Measurements from ENCODE around the gene PCDHB9. TPM values are rescaled to one million over a fixed set of nuclear protein-coding genes. Genes with fewer than 3 reads are reported as not detected.
"Not testable (repeated sequence)": the region's sequence is repeated elsewhere in the genome, so short reads cannot be mapped to it uniquely, and the experiment has no call there.

The PCDHB9 gene
- total RNA-seq, 1 experiment from 2014 or later: 0.73 TPM

- H3K9ac ChIP-seq (ENCODE audit: low read length); H3F3A ChIP-seq (ENCODE audit: low read length, unreplicated experiment); intact Hi-C loops (cut with micrococcal nuclease); H3K27ac ChIP-seq (ENCODE audit: low read length); H3K9me3 ChIP-seq (ENCODE audit: low read length); H2AFZ ChIP-seq (ENCODE audit: low read length); H3K9me2 ChIP-seq (replicated peaks; ENCODE audit: low read length); H3K4me2 ChIP-seq (ENCODE audit: low read length); ATAC-seq; H3K79me2 ChIP-seq (ENCODE audit: low read length); H3K4me1 ChIP-seq (ENCODE audit: insufficient read depth, low read length); H3K27me3 ChIP-seq (ENCODE audit: low read length); H3K36me3 ChIP-seq (ENCODE audit: low read depth, low read length); POLR2A ChIA-PET (ENCODE audit: unreplicated experiment); H4K20me1 ChIP-seq (ENCODE audit: low read length); DNase-seq; CTCF ChIA-PET; H3K4me3 ChIP-seq (ENCODE audit: low read length); BruUV-seq (replicated peaks): not testable (repeated sequence)
Measured at GRCh38 chr5:141215504-141215903, 28.5 kb downstream of the PCDHB9 start.

GRCh38 chr5:141216035-141216434 is 29.1 kb downstream of the PCDHB9 start:
- H2AFZ ChIP-seq (ENCODE audit: low read length); H3K27ac ChIP-seq (ENCODE audit: low read length); H4K20me1 ChIP-seq (ENCODE audit: low read length); H3K4me1 ChIP-seq (ENCODE audit: insufficient read depth, low read length); H3K9ac ChIP-seq (ENCODE audit: low read length); H3K9me2 ChIP-seq (replicated peaks; ENCODE audit: low read length); H3K27me3 ChIP-seq (ENCODE audit: low read length); H3K4me3 ChIP-seq (ENCODE audit: low read length); CTCF ChIA-PET; H3F3A ChIP-seq (ENCODE audit: low read length, unreplicated experiment); H3K4me2 ChIP-seq (ENCODE audit: low read length); DNase-seq; H3K79me2 ChIP-seq (ENCODE audit: low read length); H3K9me3 ChIP-seq (ENCODE audit: low read length); ATAC-seq; POLR2A ChIA-PET (ENCODE audit: unreplicated experiment); H3K36me3 ChIP-seq (ENCODE audit: low read depth, low read length); BruUV-seq (replicated peaks); intact Hi-C loops (cut with micrococcal nuclease): not testable (repeated sequence)

GRCh38 chr5:141223112-141223783 is 36.3 kb downstream of the PCDHB9 start, which contains the start of gene PCDHB14:
PCDHB14 (plus strand) TSS chr5:141223343; CDS start chr5:141223506, 163 bp downstream.
- Histone ChIP-seq H3K9me2 (replicated peaks; ENCODE audit: low read length) (no peaks in the 10 kb centered on the region), H3K9ac (ENCODE audit: low read length) (no peak within 1 kb of the TSS), H3F3A (ENCODE audit: low read length, unreplicated experiment) (no peaks in the 10 kb centered on the region), H3K4me2 (ENCODE audit: low read length) (peak within 1 kb of the TSS; percentile 55), H3K79me2 (ENCODE audit: low read length) (no peaks in the 10 kb centered on the region), H3K4me3 (ENCODE audit: low read length) (peak within 1 kb of the TSS; percentile 52), H4K20me1 (ENCODE audit: low read length) (no peaks in the 10 kb centered on the region), H2AFZ (ENCODE audit: low read length) (peak within 1 kb of the TSS; percentile 61), H3K27ac (ENCODE audit: low read length) (no peak within 1 kb of the TSS), H3K27me3 (ENCODE audit: low read length) (no peaks in the 10 kb centered on the region), H3K9me3 (ENCODE audit: low read length) (peaks cover 7% of the 10 kb centered on the region; the same call in 1 of the 2 replicates), H3K4me1 (ENCODE audit: insufficient read depth, low read length) (no peaks in the 10 kb centered on the region), H3K36me3 (ENCODE audit: low read depth, low read length) (no peaks in the 10 kb centered on the region)
- TF ChIP-seq EZH2 (IDR thresholded peaks at IDR 0.05; ENCODE audit: low read length, unreplicated experiment) (no peak), EZH2phosphoT487 (IDR thresholded peaks at IDR 0.05; ENCODE audit: borderline replicate concordance, low read length) (no peak), CTCF (conservative IDR thresholded peaks at IDR 0.05; ENCODE audit: low read depth, low read length) (peak; percentile 47)
- BruUV-seq (replicated peaks): no TSS peak
- DNase-seq: peak; percentile 43
- ATAC-seq: no peak
- ChIA-PET POLR2A (ENCODE audit: unreplicated experiment) (no interaction called here), CTCF (no interaction called here)
- intact Hi-C loops (cut with micrococcal nuclease): no loop called here

DNA sequence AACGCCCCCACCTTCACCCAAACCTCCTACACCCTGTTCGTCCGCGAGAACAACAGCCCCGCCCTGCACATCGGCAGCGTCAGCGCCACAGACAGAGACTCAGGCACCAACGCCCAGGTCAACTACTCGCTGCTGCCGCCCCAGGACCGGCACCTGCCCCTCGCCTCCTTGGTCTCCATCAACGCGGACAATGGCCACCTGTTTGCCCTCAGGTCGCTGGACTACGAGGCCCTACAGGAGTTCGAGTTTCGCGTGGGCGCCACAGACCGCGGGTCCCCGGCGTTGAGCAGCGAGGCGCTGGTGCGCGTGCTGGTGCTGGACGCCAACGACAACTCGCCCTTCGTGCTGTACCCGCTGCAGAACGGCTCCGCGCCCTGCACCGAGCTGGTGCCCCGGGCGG is 37.9 kb downstream of the PCDHB9 start:
- intact Hi-C loops (cut with micrococcal nuclease); H3K36me3 ChIP-seq (ENCODE audit: low read depth, low read length); H3F3A ChIP-seq (ENCODE audit: low read length, unreplicated experiment); H3K4me2 ChIP-seq (ENCODE audit: low read length); H4K20me1 ChIP-seq (ENCODE audit: low read length); CTCF ChIA-PET; H3K4me3 ChIP-seq (ENCODE audit: low read length); H3K9me2 ChIP-seq (replicated peaks; ENCODE audit: low read length); H3K9ac ChIP-seq (ENCODE audit: low read length); BruUV-seq (replicated peaks); H3K27ac ChIP-seq (ENCODE audit: low read length); H3K79me2 ChIP-seq (ENCODE audit: low read length); ATAC-seq; POLR2A ChIA-PET (ENCODE audit: unreplicated experiment); H3K9me3 ChIP-seq (ENCODE audit: low read length); H3K4me1 ChIP-seq (ENCODE audit: insufficient read depth, low read length); H2AFZ ChIP-seq (ENCODE audit: low read length); DNase-seq; H3K27me3 ChIP-seq (ENCODE audit: low read length): not testable (repeated sequence)

- H3K36me3 ChIP-seq (ENCODE audit: low read depth, low read length); H3K9me3 ChIP-seq (ENCODE audit: low read length); ATAC-seq; BruUV-seq (replicated peaks); H3K79me2 ChIP-seq (ENCODE audit: low read length); DNase-seq; H3K4me2 ChIP-seq (ENCODE audit: low read length); H3K9me2 ChIP-seq (replicated peaks; ENCODE audit: low read length); H3K27ac ChIP-seq (ENCODE audit: low read length); POLR2A ChIA-PET (ENCODE audit: unreplicated experiment); H3K4me3 ChIP-seq (ENCODE audit: low read length); H2AFZ ChIP-seq (ENCODE audit: low read length); intact Hi-C loops (cut with micrococcal nuclease); H3F3A ChIP-seq (ENCODE audit: low read length, unreplicated experiment); H3K9ac ChIP-seq (ENCODE audit: low read length); H4K20me1 ChIP-seq (ENCODE audit: low read length); CTCF ChIA-PET; H3K27me3 ChIP-seq (ENCODE audit: low read length); H3K4me1 ChIP-seq (ENCODE audit: insufficient read depth, low read length): not testable (repeated sequence)
Measured at GRCh38 chr5:141225421-141225820, 38.5 kb downstream of the PCDHB9 start.

Measured in PC-3 (cell line).